Measurements from ENCODE around the gene CYSTM1. TPM values are rescaled to one million over a fixed set of nuclear protein-coding genes. Genes with fewer than 3 reads are reported as not detected.

The CYSTM1 gene
- 18.0 and 45.5 TPM in 2 replicates for total RNA-seq

GRCh38 chr5:140174465-140175366 lies at the start of gene CYSTM1:
Gene CYSTM1 (plus strand): TSS chr5:140175188. CDS start chr5:140194466, 19,278 bp downstream.

GRCh38 chr5:140125637-140126036 lies 49.4 kb upstream of the CYSTM1 start, which contains the start of gene IGIP:
Gene IGIP (plus strand): TSS chr5:140125937. CDS start chr5:140128477, 2,540 bp downstream.

Other genes with a start within 250 kb of the CYSTM1 start
- gene NRG2, start 131.9 kb upstream of the CYSTM1 start, total RNA-seq = 0.66 and 0.73 TPM in 2 replicates
- gene PURA, start 61.1 kb upstream of the CYSTM1 start, total RNA-seq = 15.7 and 18.2 TPM in 2 replicates
- 9.2 and 11.9 TPM in 2 replicates for gene IGIP, start 49.3 kb upstream of the CYSTM1 start, total RNA-seq
- gene PFDN1, start 127.9 kb downstream of the CYSTM1 start, total RNA-seq = 62.0 and 76.4 TPM in 2 replicates
- 0.73 and 1.7 TPM in 2 replicates for gene HBEGF, start 171.4 kb downstream of the CYSTM1 start, total RNA-seq
- gene SLC4A9, start 185.0 kb downstream of the CYSTM1 start, total RNA-seq = not detected in 2 replicates
- gene ANKHD1, start 226.6 kb downstream of the CYSTM1 start, total RNA-seq = 65.8 and 90.3 TPM in 2 replicates